GM10248 (cell line): ENCODE data around the gene SELENOM.

Source experiments
- CTCF ChIA-PET: fragments of 300-600 bp; sonication (Branson Sonifier 250); formaldehyde crosslinking; extraction: SDS; loops from one replicate; lab custom pipeline; 2021; ENCODE audit warnings: antibody characterized with exemption; lab: Yijun Ruan, JAX
- POLR2A ChIA-PET: fragments of 350-650 bp; sonication (Branson Sonifier 250); formaldehyde crosslinking; extraction: SDS; loops from one replicate; lab custom pipeline; 2020; ENCODE audit warnings: antibody characterized with exemption; lab: Yijun Ruan, JAX
- DNase-seq: peaks from one replicate; pipeline ENCODE4 v3.0.0; 2012; ENCODE audit errors: extremely low spot score
- CTCF ChIP-seq: IDR thresholded peaks from 2 replicates; pipeline ENCODE4 v1.5.1; 2012; ENCODE audit warnings: mild to moderate bottlenecking, low read depth; ENCODE audit errors: extremely low read depth, missing control alignments, control extremely low read depth

Gene SELENOM

DNA sequence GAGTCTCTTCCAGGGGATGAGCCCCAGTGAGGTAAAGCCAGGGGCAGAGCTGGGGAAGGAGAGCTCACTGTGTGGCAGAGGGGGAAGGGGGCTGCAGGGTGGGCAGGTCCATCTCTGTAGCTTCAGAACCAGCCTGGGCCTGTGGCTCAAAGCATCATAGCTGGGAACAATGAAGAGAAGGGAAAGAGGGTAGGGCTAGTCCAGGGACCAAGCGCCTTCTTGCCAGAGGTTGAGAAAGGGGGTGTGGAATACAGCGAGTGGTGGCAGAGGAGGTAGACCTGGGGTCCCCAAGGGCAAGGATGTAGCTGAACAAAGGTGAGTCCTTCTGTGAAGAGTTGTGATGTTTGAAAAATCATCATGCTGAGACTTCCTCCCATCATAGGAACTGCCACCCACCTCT is 34.2 kb upstream of the SELENOM start:
- TF ChIP-seq CTCF: no peak
- DNase-seq: no peak
- ChIA-PET CTCF (interaction anchor here (2.0 kb wide), 1 partner anchor 9 kb away, joined by 5 read pairs; no protein-coding TSS in a partner anchor), POLR2A (no interaction called here)

DNA sequence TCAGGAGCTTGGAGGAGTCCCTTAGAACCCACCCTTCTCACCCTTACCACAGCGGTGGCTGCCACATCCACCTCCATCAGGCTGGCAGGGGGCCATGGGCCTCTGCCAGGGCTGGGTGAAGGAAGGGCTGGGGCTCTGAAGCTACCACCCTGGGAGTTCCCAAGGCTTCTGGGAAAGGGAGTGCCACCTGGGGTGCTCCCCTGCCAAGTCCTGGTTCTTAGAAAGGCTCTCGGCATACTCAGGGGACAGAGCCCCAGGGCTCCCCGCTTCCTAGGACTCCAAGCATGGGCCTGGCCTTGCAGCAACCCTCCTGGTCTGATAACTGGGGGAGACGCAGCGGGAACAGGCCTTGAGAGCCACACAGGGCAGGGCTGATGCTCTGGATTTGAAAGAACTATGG is 33.4 kb upstream of the SELENOM start:
- DNase-seq: no peak
- CTCF ChIA-PET: interaction anchor here (1.1 to 2.0 kb wide), 2 partner anchors 8 to 10 kb away, joined by 4 to 5 read pairs; no protein-coding TSS in a partner anchor
- no peak for TF ChIP-seq CTCF
- POLR2A ChIA-PET: no interaction called here

- CTCF ChIA-PET: interaction anchor here (1.1 kb wide), 1 partner anchor 8 kb away, joined by 4 read pairs; no protein-coding TSS in a partner anchor
- DNase-seq: no peak
- POLR2A ChIA-PET: no interaction called here
- TF ChIP-seq CTCF: no peak
Observed at GRCh38 chr22:31139866-31140716, 32.7 kb upstream of the SELENOM start, which contains the start of gene PLA2G3. Gene PLA2G3 (minus strand): TSS chr22:31140508. CDS start chr22:31140354, 154 bp downstream.

GRCh38 chr22:31139066-31139465 is 31.7 kb upstream of the SELENOM start:
- ChIA-PET CTCF (no interaction called here), POLR2A (no interaction called here)
- no peak for TF ChIP-seq CTCF
- DNase-seq: no peak

- DNase-seq: no peak
- CTCF ChIA-PET: no interaction called here
- POLR2A ChIA-PET: no interaction called here
- TF ChIP-seq CTCF: no peak
Observed at GRCh38 chr22:31138126-31138525, 30.8 kb upstream of the SELENOM start.

GRCh38 chr22:31137721-31138120 is 30.4 kb upstream of the SELENOM start:
- ChIA-PET CTCF (no interaction called here), POLR2A (interaction anchor here (0.5 kb wide), 1 partner anchor 15 kb away, joined by 3 read pairs; no protein-coding TSS in a partner anchor)
- no peak for DNase-seq
- no peak for TF ChIP-seq CTCF
